Cardiac fibroblast (primary cell): ENCODE measurements around the gene AMOT.

Experiments
- DNase-seq, 2 donors: peaks; one replicate each; pipeline versions ENCODE4 v3.0.0 to v3.0.0-alpha.2; 2010; ENCODE audit warnings: low read depth in 2 of 2
- H3K4me3 ChIP-seq, 2 donors: replicated peaks in 1 of 2; 1 replicate in 1 of 2; 2 replicates in 1 of 2; pipeline ENCODE4 v1.5.1; 2011; ENCODE audit warnings: low read depth in 2 of 2, low read length in 2 of 2, mild to moderate bottlenecking in 2 of 2, moderate library complexity in 1 of 2
- CTCF ChIP-seq: IDR thresholded peaks from one replicate; pipeline ENCODE4 v1.5.1; 2011; ENCODE audit warnings: low read depth, mild to moderate bottlenecking, low read length, inconsistent platforms

Gene AMOT

GRCh38 chrX:112841114-112841819, 636 bp upstream of the AMOT start:
- peak; percentile 75 to 89 for DNase-seq
- TF ChIP-seq CTCF: no peak
- H3K4me3 ChIP-seq: peak overlapping the region; percentile 58 to 60

GRCh38 chrX:112839856-112840255, 775 bp downstream of the AMOT start:
- DNase-seq: no peak
- TF ChIP-seq CTCF: no peak
- H3K4me3 ChIP-seq: peak overlapping the region in 1 of 2 donors; percentile 58

- no peak overlapping the region for H3K4me3 ChIP-seq
- TF ChIP-seq CTCF: no peak
- DNase-seq: no peak
Measured at GRCh38 chrX:112837531-112837930, 3.1 kb downstream of the AMOT start.

DNA sequence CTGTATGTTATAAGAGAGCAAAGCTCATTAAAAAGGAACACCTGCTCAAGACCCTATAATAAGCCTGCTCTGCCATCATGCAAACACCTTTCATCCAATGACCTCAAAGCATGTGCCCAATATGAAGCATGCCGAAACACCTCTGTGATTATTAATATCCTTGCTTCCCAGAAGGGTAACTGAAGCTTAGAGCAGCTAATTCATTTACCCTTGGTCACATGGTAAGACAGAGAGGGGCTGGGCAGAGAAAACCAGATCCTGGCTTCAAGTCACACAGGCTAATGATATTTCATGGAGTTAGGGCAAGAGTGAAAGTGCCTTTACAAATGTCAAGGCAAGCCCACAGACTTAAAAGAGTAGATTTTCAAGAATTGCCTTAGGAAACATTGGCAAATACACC, 5.6 kb downstream of the AMOT start:
- H3K4me3 ChIP-seq: no peak overlapping the region
- TF ChIP-seq CTCF: no peak
- no peak for DNase-seq

DNA sequence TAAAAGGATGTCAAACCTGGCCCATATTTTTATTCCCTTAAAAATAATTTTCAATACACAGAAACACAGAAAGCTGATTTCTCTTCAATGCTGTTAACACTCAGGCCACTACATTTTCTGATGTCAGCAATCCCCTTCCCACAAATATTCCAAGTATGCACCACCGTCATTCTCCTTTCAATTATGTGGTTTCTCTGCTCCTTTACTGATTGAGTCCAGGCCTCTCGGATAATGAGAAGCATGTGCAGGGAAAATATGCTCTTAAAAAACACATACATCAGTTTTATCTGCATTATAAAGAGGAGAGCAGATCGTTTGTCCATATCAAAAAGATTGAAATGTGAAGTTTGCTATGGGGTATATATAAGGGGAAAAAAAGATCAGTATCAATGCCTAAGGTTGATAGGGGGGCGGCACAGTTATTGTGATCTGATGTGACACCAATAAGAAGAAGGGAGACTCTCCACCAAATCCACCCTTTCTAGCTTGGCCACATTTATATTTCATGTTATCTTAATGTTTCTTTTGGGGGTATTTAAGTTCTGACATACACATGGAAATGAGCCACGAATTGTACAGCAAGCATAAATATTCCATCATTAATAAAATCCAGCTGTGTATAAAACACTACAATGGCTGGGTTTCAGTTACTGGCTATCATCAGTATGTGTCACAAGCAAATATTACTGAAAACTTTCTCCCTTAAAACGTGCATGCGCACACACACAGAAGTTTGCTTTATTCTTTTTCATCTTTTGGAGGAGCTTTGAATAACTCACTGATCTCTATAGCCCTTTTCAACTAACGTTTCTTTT, 6.4 kb downstream of the AMOT start:
- no peak overlapping the region for H3K4me3 ChIP-seq
- TF ChIP-seq CTCF: no peak
- DNase-seq: peak; percentile 2 to 48

DNA sequence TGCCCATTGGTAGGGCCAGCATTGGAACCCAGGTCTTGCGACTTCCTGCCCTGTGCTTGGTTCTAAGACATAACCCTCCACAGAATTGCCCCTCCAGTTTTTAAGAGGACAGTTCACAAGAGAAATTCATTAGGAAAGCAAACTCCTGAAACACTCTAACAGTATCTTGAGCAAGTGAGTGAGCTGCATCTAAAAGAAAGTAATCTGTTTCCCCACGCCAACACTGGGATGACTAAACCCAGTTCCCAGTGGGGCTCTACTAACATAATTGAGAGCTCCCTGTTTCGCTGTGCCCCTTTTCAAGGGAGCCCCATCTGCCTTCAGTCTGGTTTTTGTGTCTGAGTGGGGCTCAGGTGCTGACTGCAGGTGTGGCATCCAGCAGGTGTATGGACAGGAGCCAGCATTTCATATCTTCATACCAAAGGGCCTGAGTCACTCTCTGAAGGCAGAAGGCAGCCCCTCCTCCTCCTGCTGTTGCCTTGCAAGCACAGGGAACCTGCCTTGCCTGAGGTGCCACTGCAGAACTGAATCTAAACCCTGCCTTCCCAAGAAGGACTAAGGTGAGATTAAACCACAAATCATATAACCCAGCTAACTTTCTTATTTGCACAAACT, 8.0 kb downstream of the AMOT start:
- no peak for DNase-seq
- TF ChIP-seq CTCF: no peak

More for the DNA sequence above, 8.0 kb downstream of the AMOT start:
- no peak overlapping the region for H3K4me3 ChIP-seq
